IPS-20b (cell line): ENCODE results near the gene RBM20.

Experiments
- H3K27ac ChIP-seq: one replicate; pipeline ENCODE4 v1.5.1; 2013; ENCODE audit warnings: low read length
- H3K27me3 ChIP-seq: 2 replicates; pipeline ENCODE4 v1.6.1; 2013; ENCODE audit warnings: mild to moderate bottlenecking, low read length, inconsistent platforms; ENCODE audit not compliant: insufficient read depth
- H3K36me3 ChIP-seq: 2 replicates; pipeline ENCODE4 v1.6.1; 2013; ENCODE audit warnings: low read depth, mild to moderate bottlenecking, inconsistent platforms, low read length, moderate library complexity; ENCODE audit not compliant: insufficient read depth
- H3K4me1 ChIP-seq: 2 replicates; pipeline ENCODE4 v1.6.1; 2013; ENCODE audit warnings: mild to moderate bottlenecking, control low read depth, inconsistent platforms, low read length, moderate library complexity; ENCODE audit not compliant: insufficient read depth
- H3K4me3 ChIP-seq: 2 replicates; pipeline ENCODE4 v1.5.1; 2013; ENCODE audit warnings: mild to moderate bottlenecking, low read length, inconsistent platforms
- H3K9ac ChIP-seq: 2 replicates; pipeline ENCODE4 v1.6.1; 2013; ENCODE audit warnings: low read depth, mild to moderate bottlenecking, inconsistent platforms, low read length, moderate library complexity
- H3K9me3 ChIP-seq: 2 replicates; pipeline ENCODE4 v1.6.1; 2013; ENCODE audit warnings: mild to moderate bottlenecking, low read depth, low read length, inconsistent platforms; ENCODE audit not compliant: insufficient read depth

RBM20 gene

GRCh38 chr10:110803239-110803749, 159.2 kb downstream of the RBM20 start:
- Histone ChIP-seq H3K9ac (no peak overlapping the region), H3K27ac (no peak overlapping the region), H3K4me3 (no peak overlapping the region)

GRCh38 chr10:110803830-110804338, 159.7 kb downstream of the RBM20 start:
- Histone ChIP-seq H3K4me1 (0 out of 2 replicates have a peak, but pooled peaks cover 2% of the 10 kb centered on the region), H3K4me3 (no peak overlapping the region), H3K27me3 (no peaks in the 10 kb centered on the region), H3K27ac (no peak overlapping the region), H3K36me3 (no peaks in the 10 kb centered on the region), H3K9ac (no peak overlapping the region), H3K9me3 (no peaks in the 10 kb centered on the region)

More at GRCh38 chr10:110803239-110803749, 159.2 kb downstream of the RBM20 start:
- H3K27me3 ChIP-seq: no peaks in the 10 kb centered on the region
- H3K4me1 ChIP-seq: 0 out of 2 replicates have a peak, but pooled peaks cover 2% of the 10 kb centered on the region
- no peaks in the 10 kb centered on the region for H3K36me3 ChIP-seq
- no peaks in the 10 kb centered on the region for H3K9me3 ChIP-seq

- H3K9me3 ChIP-seq: no peaks in the 10 kb centered on the region
- H3K4me1 ChIP-seq: 0 out of 2 replicates have a peak, but pooled peaks cover 2% of the 10 kb centered on the region
- H3K4me3 ChIP-seq: no peak overlapping the region
- no peak overlapping the region for H3K9ac ChIP-seq
- no peak overlapping the region for H3K27ac ChIP-seq
- H3K36me3 ChIP-seq: no peaks in the 10 kb centered on the region
- no peaks in the 10 kb centered on the region for H3K27me3 ChIP-seq
Measured at GRCh38 chr10:110804376-110804775, 160.2 kb downstream of the RBM20 start.

- Histone ChIP-seq H3K4me1 (0 out of 2 replicates have a peak, but pooled peaks cover 2% of the 10 kb centered on the region), H3K36me3 (no peaks in the 10 kb centered on the region), H3K9ac (no peak overlapping the region), H3K4me3 (no peak overlapping the region), H3K27ac (no peak overlapping the region), H3K9me3 (no peaks in the 10 kb centered on the region), H3K27me3 (no peaks in the 10 kb centered on the region)
Measured at GRCh38 chr10:110805292-110805691, 161.2 kb downstream of the RBM20 start.

- H3K4me3 ChIP-seq: no peak overlapping the region
- H3K9me3 ChIP-seq: no peaks in the 10 kb centered on the region
- H3K27ac ChIP-seq: no peak overlapping the region
- H3K27me3 ChIP-seq: no peaks in the 10 kb centered on the region
- 0 out of 2 replicates have a peak, but pooled peaks cover 2% of the 10 kb centered on the region for H3K4me1 ChIP-seq
- H3K9ac ChIP-seq: no peak overlapping the region
- no peaks in the 10 kb centered on the region for H3K36me3 ChIP-seq
Measured at GRCh38 chr10:110806335-110806734, 162.2 kb downstream of the RBM20 start.

GRCh38 chr10:110808123-110808522, 164.0 kb downstream of the RBM20 start:
- no peak overlapping the region for H3K27ac ChIP-seq
- no peaks in the 10 kb centered on the region for H3K9me3 ChIP-seq
- no peaks in the 10 kb centered on the region for H3K36me3 ChIP-seq
- no peak overlapping the region for H3K9ac ChIP-seq
- H3K4me1 ChIP-seq: 0 out of 2 replicates have a peak, but pooled peaks cover 2% of the 10 kb centered on the region
- H3K27me3 ChIP-seq: no peaks in the 10 kb centered on the region
- H3K4me3 ChIP-seq: no peak overlapping the region

GRCh38 chr10:110808615-110809014, 164.5 kb downstream of the RBM20 start:
- H3K9ac ChIP-seq: no peak overlapping the region
- H3K4me1 ChIP-seq: 0 out of 2 replicates have a peak, but pooled peaks cover 2% of the 10 kb centered on the region
- no peaks in the 10 kb centered on the region for H3K9me3 ChIP-seq
- H3K27ac ChIP-seq: no peak overlapping the region
- no peak overlapping the region for H3K4me3 ChIP-seq
- no peaks in the 10 kb centered on the region for H3K36me3 ChIP-seq
- H3K27me3 ChIP-seq: no peaks in the 10 kb centered on the region

- Histone ChIP-seq H3K27ac (no peak overlapping the region), H3K27me3 (no peaks in the 10 kb centered on the region), H3K4me3 (no peak overlapping the region), H3K36me3 (no peaks in the 10 kb centered on the region), H3K9ac (no peak overlapping the region), H3K4me1 (no peaks in the 10 kb centered on the region), H3K9me3 (no peaks in the 10 kb centered on the region)
Measured at GRCh38 chr10:110810625-110811024, 166.5 kb downstream of the RBM20 start.

GRCh38 chr10:110811791-110812581, 167.8 kb downstream of the RBM20 start:
- H3K4me1 ChIP-seq: no peaks in the 10 kb centered on the region
- H3K27ac ChIP-seq: no peak overlapping the region
- H3K27me3 ChIP-seq: no peaks in the 10 kb centered on the region
- H3K9me3 ChIP-seq: no peaks in the 10 kb centered on the region
- no peaks in the 10 kb centered on the region for H3K36me3 ChIP-seq
- H3K4me3 ChIP-seq: no peak overlapping the region
- no peak overlapping the region for H3K9ac ChIP-seq

GRCh38 chr10:110812583-110812982, 168.4 kb downstream of the RBM20 start:
- Histone ChIP-seq H3K9ac (no peak overlapping the region), H3K36me3 (no peaks in the 10 kb centered on the region), H3K27ac (no peak overlapping the region), H3K4me3 (no peak overlapping the region), H3K27me3 (no peaks in the 10 kb centered on the region), H3K9me3 (no peaks in the 10 kb centered on the region), H3K4me1 (no peaks in the 10 kb centered on the region)

GRCh38 chr10:110813743-110814472, 169.8 kb downstream of the RBM20 start:
- H3K4me3 ChIP-seq: no peak overlapping the region
- H3K9me3 ChIP-seq: no peaks in the 10 kb centered on the region
- H3K4me1 ChIP-seq: no peaks in the 10 kb centered on the region
- H3K27me3 ChIP-seq: no peaks in the 10 kb centered on the region
- no peak overlapping the region for H3K9ac ChIP-seq
- H3K27ac ChIP-seq: no peak overlapping the region
- H3K36me3 ChIP-seq: no peaks in the 10 kb centered on the region
